ENCODE results near the gene CDKN2B-AS1.

CDKN2B-AS1 gene

GRCh38 chr9:22098643-22099332, 104.2 kb downstream of the CDKN2B-AS1 start:
- DNase-seq, result no peak

GRCh38 chr9:22100626-22101025, 106.0 kb downstream of the CDKN2B-AS1 start:
- no peak for DNase-seq

- DNase-seq, result no peak
Observed at GRCh38 chr9:22102146-22103053, 107.8 kb downstream of the CDKN2B-AS1 start.

GRCh38 chr9:22103685-22104575, 109.3 kb downstream of the CDKN2B-AS1 start:
- DNase-seq, result no peak

DNA sequence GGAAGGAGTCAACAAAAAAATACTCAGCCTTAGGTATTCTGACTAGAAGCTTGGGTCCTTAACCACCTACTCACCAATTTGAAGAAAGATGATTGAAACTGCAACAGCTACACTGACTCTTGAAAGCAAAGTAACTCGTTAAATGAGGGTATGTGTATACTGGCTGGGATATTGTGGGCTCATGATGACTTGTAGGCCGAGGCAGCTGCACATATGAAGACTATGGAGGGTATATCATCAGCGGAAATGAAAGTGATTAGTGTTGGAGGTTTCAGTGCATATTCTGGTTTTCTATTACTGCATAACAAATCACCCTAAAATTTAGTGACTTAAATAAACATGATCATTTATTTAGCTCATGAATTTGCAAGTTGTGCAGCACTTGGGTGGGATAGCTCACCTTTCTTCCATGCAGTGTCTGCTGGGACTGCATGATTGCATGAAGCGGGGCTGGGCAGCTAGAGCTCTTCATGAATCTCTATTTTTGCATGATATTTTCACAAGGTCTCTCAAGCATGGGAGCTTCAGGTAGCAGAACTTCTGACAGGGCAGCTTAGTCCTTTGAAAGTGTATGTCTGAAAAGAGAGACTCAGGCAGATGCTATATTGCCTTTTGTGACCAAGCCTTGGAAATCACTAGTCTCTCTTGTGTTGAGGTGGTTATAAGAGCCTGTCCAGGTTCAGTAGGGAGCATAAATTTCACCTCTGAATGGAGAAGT, 110.6 kb downstream of the CDKN2B-AS1 start:
- DNase-seq, result no peak

DNA sequence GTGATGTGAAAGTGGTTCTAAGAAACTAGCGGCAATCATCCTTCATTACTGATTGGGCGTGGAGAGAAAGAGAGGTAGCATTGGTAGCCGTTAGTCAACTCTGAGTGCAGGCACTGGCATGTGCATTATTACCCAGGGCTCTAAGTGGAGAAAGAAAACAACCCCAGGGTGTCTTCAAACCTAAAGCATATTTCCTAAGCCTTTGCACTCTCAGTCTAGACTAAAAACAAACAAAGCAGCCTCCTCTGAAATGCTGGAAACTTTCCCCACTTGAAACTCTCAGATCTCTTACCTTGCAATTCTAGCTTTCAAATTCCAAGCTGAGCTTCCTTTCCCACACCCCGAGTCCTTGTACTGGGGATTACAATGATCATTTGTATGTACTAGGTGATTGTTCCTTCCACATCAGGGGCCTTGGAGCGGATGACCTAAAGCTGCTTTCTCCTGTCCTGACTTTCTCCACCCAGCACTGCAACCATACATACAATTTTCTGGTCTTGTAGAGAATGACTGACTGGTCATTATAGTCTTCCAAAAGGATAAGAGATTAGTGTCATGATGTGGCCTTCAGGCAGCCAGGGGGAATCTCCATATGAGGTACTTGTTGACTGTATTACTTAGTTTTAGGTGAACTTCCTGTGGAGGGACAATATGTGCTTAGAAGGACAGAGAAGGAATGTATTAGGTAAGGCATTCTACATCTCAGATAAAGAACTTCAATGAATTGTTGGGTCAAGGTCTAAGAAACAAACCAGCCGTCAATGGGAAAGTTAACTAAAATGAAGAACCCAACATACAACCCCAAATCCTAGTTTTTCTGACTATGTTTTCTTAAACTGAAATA, 112.8 kb downstream of the CDKN2B-AS1 start:
- no peak for DNase-seq

DNA sequence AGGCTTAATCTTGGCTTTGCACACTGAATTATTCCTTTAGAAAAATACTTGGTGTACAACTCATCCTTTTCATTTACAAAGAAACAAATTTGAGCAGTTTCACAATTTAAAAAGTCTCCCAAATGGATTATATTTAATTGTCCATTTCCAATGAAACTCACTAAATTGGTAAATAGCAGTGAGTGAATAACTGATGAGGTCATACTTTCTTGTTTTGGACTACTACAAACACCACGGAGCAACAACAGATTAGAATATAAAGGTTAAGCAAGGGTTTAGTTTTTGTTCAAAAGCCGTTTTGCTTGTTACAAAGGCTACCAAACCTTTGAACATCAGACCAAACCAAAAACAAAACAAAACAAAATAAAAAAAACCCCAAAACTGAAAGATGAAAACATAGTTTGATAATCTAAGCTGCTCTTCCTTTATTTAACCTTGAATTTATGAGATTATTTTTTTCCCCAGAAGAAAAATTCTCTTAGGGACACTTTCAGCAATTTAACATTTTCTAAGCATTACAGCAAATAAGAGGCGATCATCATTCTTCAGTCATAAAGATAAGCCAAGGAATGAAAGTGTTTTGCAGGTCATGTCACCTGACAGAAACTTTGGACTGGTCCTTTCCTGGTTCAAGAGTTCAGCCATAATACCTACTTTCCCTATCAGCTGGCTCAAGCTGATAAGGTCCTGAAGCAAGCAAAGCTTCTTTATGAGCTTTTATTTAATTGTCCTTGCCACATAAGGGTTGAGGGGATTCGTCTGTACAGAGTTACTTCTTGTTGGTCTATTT, 114.2 kb downstream of the CDKN2B-AS1 start:
- DNase-seq, result no peak

GRCh38 chr9:22111176-22111953, 116.8 kb downstream of the CDKN2B-AS1 start:
- DNase-seq, result no peak

- DNase-seq, result no peak
Observed at GRCh38 chr9:22111954-22112247, 117.3 kb downstream of the CDKN2B-AS1 start.

DNA sequence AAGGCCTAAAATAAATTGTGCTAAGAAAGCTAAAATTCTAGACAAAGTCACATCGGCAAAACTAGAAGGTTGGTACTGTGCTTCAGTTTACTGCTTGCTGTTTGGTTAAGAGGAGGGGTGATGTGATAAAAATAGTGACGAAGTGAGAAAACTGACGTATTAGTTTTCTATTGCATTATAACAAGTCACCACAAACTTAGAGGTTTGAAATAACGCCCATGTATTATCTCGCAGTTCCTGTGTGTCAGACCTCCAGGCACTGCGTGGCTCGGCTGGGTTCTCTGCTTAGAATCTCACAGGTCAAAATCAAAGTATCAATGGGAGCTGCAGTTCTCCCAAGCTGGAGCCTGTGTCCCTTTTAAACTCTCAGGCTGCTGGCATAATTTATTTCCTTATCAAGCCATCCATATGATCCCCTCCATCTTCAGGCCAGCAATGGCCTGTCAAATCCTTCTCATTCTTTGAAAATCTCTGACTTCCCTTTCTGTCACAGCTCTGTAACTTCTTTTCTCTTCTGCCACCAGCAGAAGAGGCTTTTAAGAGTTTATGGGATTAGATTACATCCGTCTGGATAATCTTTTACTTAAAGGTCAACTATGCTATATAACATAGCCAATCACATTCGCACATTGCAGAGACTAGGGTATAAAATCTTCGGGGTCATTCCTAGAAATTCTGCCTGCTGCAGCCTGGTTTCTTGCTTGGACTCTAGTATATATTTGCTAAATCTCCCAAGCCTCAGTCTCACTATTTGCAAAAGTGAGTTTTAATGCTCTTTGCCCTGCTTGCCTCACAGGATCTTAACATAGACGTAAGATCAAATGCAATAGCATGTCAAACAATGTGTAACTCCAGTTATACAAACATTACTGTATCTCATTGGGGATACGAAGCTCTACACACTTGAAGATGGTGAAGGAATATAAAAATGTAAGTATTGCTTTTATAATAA, 118.6 kb downstream of the CDKN2B-AS1 start:
- DNase-seq, result no peak

GRCh38 chr9:22114956-22115355, 120.4 kb downstream of the CDKN2B-AS1 start:
- no peak for DNase-seq

- no peak for DNase-seq
Observed at GRCh38 chr9:22116758-22117157, 122.2 kb downstream of the CDKN2B-AS1 start.

- no peak for DNase-seq
Observed at GRCh38 chr9:22117511-22118384, 123.2 kb downstream of the CDKN2B-AS1 start.

GRCh38 chr9:22118810-22119521, 124.4 kb downstream of the CDKN2B-AS1 start:
- no peak for DNase-seq

DNA sequence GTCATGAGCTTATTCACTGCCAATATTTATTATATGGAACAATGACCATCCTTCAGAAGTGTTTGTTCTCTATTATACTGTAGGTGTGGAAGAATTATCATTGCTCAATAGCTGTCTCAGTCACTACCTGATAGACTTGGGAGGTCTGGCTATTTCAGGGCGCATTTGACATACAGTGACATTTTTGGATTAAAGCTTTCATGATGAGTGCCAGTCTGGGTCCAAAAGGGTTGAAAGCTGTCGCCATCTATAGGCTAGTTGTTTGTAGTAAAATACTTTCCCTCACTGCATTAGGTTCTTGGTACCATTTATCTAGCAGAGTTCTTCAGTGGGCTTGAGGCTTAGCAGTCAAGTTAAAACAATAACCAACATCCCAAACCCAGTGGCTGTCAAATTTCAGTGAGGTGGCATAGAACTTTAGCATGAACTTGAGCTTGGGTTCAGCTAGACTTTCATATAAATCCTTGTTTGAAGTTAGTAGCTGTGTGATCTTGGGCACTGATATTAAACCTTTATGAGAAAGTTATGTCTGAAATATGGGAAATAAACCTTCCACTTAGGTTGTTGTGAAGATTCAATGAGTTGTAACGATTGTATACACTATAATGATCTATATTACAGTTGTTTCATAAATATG, 125.0 kb downstream of the CDKN2B-AS1 start:
- DNase-seq, result no peak

GRCh38 chr9:22120159-22120549, 125.6 kb downstream of the CDKN2B-AS1 start:
- no peak for DNase-seq

GRCh38 chr9:22120595-22120994, 126.0 kb downstream of the CDKN2B-AS1 start:
- DNase-seq, result no peak

All from NCI-H510A (cell line).